Ishikawa (cell line): ENCODE measurements around the gene ESR2.

Experiments
- CEBPB ChIP-seq: IDR thresholded peaks from 2 replicates; pipeline ENCODE4 v1.6.1; 2012
- CREB1 ChIP-seq: IDR thresholded peaks from 2 replicates; pipeline ENCODE4 v1.6.1; 2012; ENCODE audit warnings: low read depth
- EGR1 ChIP-seq: IDR thresholded peaks from 2 replicates; pipeline ENCODE4 v1.6.1; 2012
- EP300 ChIP-seq: IDR thresholded peaks from 2 replicates; pipeline ENCODE4 v1.6.1; 2012; ENCODE audit warnings: borderline replicate concordance
- MAX ChIP-seq: IDR thresholded peaks from 2 replicates; pipeline ENCODE4 v1.6.1; 2012
- NFIC ChIP-seq: IDR thresholded peaks from 2 replicates; pipeline ENCODE4 v1.6.1; 2012
- RAD21 ChIP-seq: IDR thresholded peaks from 2 replicates; pipeline ENCODE4 v1.6.1; 2012; ENCODE audit warnings: low read depth
- REST ChIP-seq: IDR thresholded peaks from 2 replicates; pipeline ENCODE4 v1.6.1; 2012; ENCODE audit warnings: low read depth, mild to moderate bottlenecking
- TAF1 ChIP-seq: IDR thresholded peaks from 2 replicates; pipeline ENCODE4 v1.6.1; 2012; ENCODE audit warnings: low read depth, mild to moderate bottlenecking
- TEAD4 ChIP-seq: IDR thresholded peaks from 2 replicates; pipeline ENCODE4 v1.6.1; 2012
- USF1 ChIP-seq: IDR thresholded peaks from 2 replicates; pipeline ENCODE4 v1.6.1; 2012
- YY1 ChIP-seq: IDR thresholded peaks from 2 replicates; pipeline ENCODE4 v1.6.1; 2012; ENCODE audit warnings: low read depth
- ZBTB7A ChIP-seq: IDR thresholded peaks from 2 replicates; pipeline ENCODE4 v1.6.1; 2012; ENCODE audit warnings: low read depth

GRCh38 chr14:64059454-64060198, 234.5 kb downstream of the ESR2 start:
- no peak for TF ChIP-seq CEBPB
- no peak for TF ChIP-seq MAX
- no peak for TF ChIP-seq NFIC
- no peak for TF ChIP-seq USF1
- TF ChIP-seq REST: no peak
- no peak for TF ChIP-seq YY1
- no peak for TF ChIP-seq TAF1
- TF ChIP-seq EP300: no peak
- TF ChIP-seq EGR1: no peak
- no peak for TF ChIP-seq RAD21
- TF ChIP-seq CREB1: no peak
- no peak for TF ChIP-seq TEAD4
- no peak for TF ChIP-seq ZBTB7A
